SH-SY5Y (cell line): ENCODE measurements around the gene DAGLA.

Experiments
- GATA2 ChIP-seq: IDR thresholded peaks from 2 replicates; pipeline ENCODE4 v1.6.1; 2011; ENCODE audit warnings: mild to moderate bottlenecking, low read depth, low read length
- GATA3 ChIP-seq: IDR thresholded peaks from 2 replicates; pipeline ENCODE4 v1.6.1; 2011; ENCODE audit warnings: low read depth, mild to moderate bottlenecking, low read length, moderate library complexity

DNA sequence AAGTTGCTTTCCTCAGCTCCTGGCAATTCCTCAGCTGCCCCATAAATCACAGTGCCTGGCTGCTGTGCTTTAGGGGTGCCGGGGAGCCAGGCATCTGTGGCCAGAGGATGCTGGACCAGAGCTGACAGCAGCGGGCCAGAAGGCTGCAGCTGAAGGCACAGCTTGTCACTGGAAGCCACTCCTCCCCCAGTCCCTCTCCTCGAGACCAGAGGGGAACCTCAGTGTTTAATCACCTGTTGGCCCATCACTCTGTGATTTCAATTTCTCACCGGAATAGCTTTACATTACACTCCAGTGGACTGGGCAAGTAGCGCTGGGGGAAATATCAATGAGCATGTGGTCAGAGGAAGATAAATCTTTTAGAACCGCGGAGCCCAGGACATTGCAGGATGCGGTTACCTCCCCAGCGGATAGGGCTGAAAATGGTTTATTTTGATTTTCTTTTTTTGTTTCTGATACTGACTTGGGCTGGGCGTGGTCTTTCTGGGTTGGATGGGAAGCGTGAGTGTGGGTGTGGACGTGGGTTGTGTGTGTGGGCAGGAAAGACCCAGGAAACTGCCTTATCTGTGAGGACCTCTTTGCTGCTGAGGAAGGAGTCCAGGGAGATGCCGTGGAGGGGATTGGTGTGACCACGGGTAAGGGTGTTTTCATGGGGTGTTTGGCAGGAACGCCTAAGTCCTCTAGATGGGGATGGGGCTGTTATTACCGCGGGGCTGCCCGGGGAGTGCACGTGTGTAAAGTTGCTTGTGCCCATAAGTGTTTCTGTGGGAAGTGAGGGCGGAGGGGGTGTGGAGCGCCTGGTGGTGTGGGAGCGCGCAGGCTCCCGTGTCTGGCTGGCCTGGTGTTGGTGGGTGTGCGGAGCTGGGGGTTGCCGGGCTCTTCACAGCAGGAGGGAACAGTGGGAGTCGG lies 4.0 kb downstream of the DAGLA start:
- no peak for TF ChIP-seq GATA2
- TF ChIP-seq GATA3, result no peak
